GM21526 (cell line): ENCODE data around the gene MUCL3.
"Not testable (repeated sequence)": the region's sequence is repeated elsewhere in the genome, so short reads cannot be mapped to it uniquely, and the experiment has no call there.

Experiments used
- ATAC-seq: cut with Tn5 transposase; IDR thresholded peaks from one replicate; pipeline ENCODE4 v1.9.1; 2021; ENCODE audit warnings: moderate library complexity; ENCODE audit not compliant: unreplicated experiment, low FRiP score

The MUCL3 gene

DNA sequence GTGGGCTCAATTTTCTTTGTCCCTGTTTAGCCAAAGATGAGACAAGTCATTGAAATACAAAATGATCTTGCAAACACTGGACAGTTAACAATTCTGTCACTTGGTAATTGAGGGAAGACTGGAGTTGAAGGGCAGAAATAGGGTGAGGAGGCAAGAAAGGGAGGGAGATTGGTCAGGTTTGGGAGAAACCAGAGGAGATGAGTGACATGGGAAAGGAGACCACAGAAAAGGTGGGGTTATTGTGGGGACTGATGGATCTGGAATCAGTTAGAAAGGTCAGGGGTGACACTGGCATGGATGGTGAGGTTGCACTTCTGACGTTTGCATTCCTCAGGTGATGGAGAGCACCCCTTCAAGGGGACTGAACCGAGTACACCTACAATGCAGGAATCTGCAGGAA, 32.1 kb upstream of the MUCL3 start:
- ATAC-seq: no peak

DNA sequence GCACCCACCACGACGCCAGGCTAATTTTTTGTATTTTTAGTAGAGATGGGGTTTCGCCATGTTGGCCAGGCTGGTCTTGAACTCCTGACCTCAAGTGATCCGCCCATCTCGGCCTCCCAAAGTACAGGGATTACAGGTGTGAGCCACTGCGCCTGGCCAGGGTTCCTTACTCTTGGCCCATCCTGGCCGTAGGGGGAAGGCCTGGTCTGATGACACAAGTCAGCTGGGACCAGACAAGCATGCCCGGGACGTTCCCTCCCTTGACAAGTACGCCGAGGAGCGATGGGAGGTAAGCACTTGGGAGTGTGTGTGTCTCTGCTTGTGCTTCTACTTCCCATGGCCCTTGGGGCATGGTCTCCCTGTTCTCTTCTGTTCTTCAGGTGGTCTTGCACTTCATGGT, 30.3 kb upstream of the MUCL3 start:
- ATAC-seq: not testable (repeated sequence)

- ATAC-seq: no peak
Observed at GRCh38 chr6:30912746-30913520, 27.8 kb upstream of the MUCL3 start.

DNA sequence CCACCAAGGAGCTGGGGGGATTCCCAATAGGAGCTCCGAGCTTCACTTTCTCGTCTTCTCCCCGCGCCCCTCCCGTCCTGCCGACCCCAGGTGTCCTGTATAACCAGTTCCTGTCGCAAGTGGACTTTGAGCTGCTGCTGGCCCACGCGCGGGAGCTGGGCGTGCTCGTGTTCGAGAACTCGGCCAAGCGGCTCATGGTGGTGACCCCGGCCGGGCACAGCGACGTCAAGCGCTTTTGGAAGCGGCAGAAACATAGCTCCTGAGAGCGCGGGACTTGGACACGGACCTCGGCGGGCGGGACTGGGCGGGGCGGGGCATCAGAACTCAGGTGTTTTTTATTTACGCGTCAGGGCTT, 27.1 kb upstream of the MUCL3 start:
- ATAC-seq: no peak

DNA sequence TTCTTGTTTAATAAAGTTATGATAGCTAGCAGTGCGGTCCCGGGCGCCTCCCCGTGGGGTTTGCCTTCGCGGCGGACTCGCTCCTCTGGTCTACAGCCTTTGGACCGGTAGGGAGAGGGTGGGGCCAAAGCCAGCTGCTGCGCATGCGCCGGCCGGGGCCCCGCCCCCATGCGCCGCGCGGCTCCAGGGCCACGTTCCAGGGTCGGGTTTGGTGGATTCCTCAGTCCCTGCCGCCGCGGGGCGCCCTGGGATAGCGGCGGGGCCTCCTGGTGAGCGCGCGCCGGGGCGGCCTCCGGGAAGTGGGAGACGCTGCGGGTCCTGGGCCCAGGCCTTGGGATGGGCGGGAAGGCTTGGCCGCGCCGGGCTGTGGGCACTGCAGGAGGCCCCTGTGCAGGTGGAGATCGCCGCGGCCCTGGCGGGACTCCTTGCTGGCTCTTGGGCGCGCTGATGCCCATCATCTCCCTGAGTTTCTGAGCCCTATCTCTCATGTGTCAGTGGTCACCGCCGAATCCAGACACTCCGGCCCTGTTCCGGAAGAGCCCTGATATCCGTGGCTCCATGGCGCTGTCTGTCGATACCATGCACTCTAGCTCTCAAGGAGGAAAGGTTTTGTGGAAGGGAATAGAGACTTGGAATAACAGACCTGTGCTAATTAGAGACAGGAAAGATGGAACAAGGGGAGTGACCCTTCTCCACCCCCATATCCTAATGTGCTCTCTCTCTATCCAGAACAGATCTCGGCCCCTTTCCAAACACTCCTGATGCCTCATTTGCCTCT, 26.5 kb upstream of the MUCL3 start, which contains the start of gene VARS2:
VARS2 (plus strand) TSS at position 163 of the 778 bp plus-strand sequence; CDS start at position 762, 599 bp downstream.
- peak; percentile 74 for ATAC-seq

DNA sequence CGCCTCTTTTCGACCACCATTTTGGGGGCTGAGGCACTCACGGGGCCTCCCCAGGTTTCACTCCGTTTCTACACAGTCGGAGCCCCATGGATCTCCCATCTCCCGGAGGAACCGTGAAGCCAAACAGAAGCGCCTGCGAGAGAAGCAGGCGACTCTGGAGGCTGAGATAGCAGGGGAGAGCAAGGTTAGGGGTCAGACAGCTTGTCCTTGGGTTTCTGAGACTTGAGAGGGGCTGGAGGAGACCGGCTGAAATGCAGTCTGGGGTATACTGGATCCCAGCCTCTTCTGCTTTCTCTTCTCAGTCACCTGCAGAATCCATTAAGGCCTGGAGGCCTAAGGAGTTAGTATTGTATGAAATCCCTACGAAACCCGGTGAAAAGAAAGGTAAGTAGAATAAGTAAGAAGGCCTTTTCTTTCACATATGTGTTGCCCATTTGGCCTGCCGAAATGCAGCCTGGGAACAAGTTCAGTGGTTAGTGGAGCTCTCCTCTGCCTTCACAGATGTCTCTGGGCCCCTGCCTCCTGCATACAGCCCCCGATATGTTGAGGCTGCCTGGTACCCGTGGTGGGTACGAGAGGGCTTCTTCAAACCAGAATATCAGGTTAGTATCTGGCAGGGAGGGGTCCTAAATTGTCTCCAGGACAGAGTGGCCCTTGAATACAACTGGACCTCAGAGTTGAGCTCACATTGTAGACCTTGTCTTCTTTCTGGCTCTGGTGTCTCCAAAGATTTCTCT, 25.8 kb upstream of the MUCL3 start:
- no peak for ATAC-seq

DNA sequence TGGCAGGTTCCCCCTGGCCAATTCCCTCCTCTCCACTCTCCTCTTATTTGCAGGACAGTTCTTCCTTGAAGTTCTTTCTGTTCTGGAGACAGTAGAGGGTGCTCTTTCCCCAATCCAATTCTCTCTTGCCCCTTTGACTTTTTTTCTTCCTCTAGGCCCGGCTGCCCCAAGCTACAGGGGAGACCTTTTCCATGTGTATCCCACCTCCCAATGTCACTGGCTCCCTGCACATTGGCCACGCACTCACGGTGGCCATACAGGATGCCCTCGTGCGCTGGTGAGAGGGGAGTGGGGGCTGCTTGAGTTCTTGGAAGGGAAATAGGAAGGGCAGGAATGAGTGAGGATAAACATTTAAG, 25.2 kb upstream of the MUCL3 start:
- no peak for ATAC-seq

DNA sequence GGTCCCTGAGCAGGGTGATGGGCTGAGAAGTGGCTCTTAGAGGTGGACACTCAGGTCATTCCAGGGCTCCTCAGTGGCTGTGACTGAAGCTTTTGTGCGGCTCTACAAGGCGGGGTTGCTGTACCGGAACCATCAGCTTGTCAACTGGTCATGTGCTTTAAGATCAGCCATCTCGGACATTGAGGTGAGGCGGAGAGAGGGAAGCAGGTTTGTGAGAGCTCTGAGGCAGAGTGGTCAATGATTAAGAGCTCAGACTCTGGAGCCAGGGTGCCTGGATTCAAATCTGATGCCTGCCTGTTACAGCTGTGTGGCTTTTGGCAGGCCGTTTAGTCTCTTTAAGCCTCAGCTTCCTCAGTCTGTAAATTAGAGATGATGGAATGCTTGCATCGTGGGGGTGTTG, 23.7 kb upstream of the MUCL3 start:
- ATAC-seq: no peak

DNA sequence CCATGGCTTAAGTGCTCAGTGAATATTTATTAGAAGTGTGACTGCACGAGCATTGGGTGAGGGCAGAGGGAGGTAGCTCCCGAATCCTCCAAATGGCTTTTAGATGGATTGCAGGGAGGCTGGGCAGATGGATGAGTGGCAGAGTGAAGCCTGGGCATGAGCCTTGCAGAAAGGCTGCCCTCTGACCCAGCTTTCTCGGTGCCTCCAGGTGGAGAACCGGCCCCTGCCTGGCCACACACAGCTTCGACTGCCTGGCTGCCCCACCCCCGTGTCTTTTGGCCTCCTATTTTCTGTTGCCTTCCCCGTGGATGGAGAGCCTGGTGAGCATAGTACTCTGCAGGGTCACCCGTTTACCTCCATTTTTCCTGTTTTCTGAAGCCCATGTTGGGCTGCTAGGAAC, 23.3 kb upstream of the MUCL3 start:
- no peak for ATAC-seq

GRCh38 chr6:30918670-30919069, 22.1 kb upstream of the MUCL3 start:
- ATAC-seq: no peak

GRCh38 chr6:30922447-30922852, 18.3 kb upstream of the MUCL3 start:
- no peak for ATAC-seq

GRCh38 chr6:30924040-30924627, 16.6 kb upstream of the MUCL3 start:
- ATAC-seq: not testable (repeated sequence)

DNA sequence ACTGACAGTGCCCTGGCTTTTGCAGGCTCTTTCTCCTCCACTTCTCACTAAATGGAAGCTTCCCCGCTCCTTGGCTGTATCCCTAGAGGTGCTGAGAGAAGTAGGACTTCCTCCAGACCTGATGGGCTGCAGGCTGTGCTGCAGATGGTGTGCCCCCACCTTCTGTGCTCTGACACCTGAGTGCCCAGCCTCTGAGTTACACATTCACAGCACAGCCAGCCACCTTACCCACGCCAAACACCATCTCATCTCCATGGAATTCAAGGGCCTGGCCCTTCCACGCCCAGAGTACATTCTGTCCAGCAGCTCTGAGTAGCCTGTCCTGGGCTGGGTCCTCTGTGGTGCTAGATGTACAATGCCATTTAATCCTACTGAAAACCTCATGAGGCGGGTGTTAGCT, 14.1 kb upstream of the MUCL3 start:
- no peak for ATAC-seq

DNA sequence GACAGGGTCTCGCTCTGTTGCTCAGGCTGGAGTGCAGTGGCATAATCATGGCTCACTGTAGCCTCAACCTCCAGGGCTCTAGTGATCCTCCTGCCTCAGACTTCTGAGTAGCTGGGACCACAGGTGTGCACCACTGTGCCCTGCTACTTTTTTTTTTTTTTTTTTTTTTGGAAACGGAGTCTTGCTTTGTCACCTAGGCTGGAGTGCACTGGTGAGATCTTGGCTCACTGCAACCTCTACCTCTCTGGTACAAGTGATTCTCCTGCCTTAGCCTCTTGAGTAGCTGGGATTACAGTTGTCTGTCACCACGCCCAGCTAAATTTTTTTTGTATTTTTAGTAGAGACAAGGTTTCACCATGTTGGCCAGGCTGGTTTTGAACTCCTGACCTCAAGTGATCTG, 13.7 kb upstream of the MUCL3 start:
- not testable (repeated sequence) for ATAC-seq

- no peak for ATAC-seq
Observed at GRCh38 chr6:30928677-30929076, 12.1 kb upstream of the MUCL3 start.

DNA sequence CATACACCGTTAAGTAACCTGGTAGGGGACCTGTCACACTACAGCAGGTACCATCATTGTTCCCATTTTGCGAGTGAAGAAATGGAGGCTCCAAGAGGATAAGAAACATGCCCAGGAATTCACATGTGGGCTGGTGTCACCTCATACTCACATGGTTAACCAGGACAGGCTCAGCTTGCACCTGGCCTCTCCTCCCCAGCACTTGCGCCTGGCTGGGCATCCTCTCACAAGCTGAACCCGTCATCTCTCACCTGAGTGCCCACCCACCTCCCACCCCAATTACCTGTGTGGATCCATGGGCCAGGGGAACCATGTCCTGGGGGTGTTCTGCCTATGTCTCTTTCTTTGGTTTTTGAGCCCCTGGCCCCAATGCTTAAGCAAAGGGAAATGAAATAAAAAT, 10.3 kb upstream of the MUCL3 start:
- ATAC-seq: no peak

- no peak for ATAC-seq
Observed at GRCh38 chr6:30931272-30931671, 9.5 kb upstream of the MUCL3 start.

DNA sequence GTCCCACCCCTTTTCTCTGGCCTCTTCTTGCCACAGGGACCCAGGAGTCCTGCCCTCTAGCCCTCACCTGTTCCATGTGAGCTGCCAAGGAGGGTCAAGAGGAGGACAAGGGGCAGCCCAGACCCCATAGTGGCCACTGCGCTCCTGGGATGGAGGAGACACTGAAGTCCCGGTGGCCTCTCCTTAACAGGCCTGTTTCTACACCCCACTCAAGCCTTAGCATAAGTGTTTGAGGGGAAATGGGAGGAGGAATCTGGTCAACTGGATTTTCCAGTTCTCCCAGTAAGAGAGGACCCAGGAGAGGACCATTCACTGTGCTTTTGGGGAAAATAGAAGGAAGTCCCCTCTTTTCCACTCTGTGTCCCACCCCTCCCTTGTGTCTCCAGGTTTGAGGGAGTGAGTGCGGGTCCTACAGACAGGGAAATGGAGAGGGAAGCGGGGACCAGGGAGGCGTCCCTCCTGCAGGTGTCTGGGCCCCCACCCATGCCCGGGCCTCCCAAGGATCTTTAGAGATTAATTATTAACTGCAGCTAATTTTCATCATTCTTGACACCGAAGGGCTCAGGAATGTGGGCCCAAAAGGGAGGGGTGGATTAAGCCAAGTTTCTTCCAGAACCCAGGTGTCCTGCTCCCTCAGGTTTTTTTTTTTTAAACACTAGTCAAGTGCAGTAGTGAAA, 8.7 kb upstream of the MUCL3 start, which contains the start of gene SFTA2:
SFTA2 (minus strand) TSS at position 202 of the 677 bp plus-strand sequence; CDS start at position 128, 74 bp downstream.
- no peak for ATAC-seq

DNA sequence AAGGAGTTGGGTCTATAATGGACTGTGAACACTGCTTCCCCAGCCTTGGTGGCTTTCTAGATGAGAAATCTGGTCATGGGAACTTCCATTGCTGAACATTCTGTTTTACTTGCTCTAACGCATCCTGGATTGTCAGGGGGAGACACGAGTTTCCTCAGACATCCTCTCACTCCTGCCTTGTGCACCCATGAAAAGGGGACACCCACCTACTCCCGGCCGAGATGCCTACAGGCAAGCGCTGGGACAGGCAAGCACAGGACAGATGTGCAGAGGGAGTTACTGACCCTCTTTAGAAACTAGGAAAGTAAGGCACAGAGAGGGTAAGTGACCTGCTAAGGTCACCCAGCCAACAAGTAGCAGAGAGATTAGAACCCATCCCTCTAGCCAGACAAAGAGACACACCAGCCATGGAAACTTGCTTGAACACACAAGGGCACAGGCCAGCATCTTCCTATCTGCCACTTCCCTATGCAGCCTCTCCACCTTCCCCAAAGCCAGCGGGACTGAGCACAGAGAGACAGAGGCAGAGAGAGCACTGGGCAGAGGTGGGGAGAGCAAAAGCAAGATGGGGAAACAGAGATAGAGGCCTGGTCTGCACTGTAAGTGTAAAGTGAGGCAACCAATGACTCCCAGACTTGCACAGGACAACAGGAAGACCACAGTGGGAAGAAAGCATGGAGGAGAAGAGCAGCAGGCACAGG, 8.0 kb upstream of the MUCL3 start:
- ATAC-seq: no peak

GRCh38 chr6:30935018-30935417, 5.8 kb upstream of the MUCL3 start:
- ATAC-seq: no peak
